GM12891 (cell line): ENCODE data around the gene ATXN7L1.

ENCODE experiments used
- POLR2A ChIP-seq: IDR thresholded peaks from 2 replicates; pipeline ENCODE4 v1.6.1; 2011; ENCODE audit warnings: low read depth, low read length, control low read depth
- POLR2AphosphoS5 ChIP-seq: IDR thresholded peaks from 2 replicates; pipeline ENCODE4 v1.6.1; 2011; ENCODE audit warnings: low read depth, low read length, control low read depth
- POU2F2 ChIP-seq: IDR thresholded peaks from 2 replicates; pipeline ENCODE4 v1.6.1; 2011; ENCODE audit warnings: low read depth, mild to moderate bottlenecking, control low read depth, low read length, moderate library complexity
- TAF1 ChIP-seq: IDR thresholded peaks from 2 replicates; pipeline ENCODE4 v1.6.1; 2011; ENCODE audit warnings: low read depth, low read length, control low read depth

DNA sequence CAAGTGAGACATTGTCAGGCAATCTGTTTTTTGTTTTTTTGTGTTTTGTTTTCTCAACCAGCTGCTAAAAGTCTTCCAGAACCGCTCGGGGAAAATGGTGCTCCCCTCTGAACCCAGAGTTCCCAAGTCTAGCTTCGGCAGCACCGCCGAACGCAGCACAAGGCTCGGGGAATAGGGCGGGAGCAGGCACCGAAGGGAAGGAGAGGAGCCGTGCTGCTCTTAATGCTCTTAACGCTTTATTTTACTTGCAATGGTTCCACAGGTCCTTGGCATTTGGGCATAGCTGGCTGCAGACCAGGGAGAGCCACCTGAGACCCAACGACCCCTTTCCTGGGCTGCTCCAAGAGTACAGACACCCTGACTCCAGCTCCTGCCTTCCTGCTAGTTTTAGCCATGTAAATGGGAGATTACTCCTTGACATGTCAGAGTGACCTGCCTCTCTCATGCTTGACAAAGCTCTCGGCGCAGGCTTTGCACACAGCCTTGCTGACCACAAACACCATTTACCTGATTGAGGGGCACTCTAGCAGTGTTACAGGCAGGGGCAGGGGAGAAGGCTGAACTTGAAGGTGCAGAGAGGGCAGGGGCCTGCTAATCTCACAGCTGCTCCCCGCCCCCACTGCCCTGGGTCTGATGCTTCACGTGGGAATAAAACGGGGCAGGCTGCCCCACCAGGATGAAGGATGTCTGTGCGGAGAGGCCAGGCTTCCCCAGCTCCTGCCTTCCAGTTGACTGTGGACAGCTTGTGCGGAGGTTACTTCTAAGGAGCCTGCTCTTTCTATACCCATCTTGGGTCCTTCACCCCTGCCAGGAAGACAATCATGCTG lies 236.5 kb downstream of the ATXN7L1 start:
- TF ChIP-seq POLR2AphosphoS5 (no peak), POLR2A (no peak), TAF1 (no peak), POU2F2 (no peak)
